Common myeloid progenitor, CD34-positive (primary cell): Measurements from ENCODE around the gene TMOD2.
A peak's percentile ranks its signal among the peaks of the same experiment; 100 is the strongest.

Source experiments
- CTCF ChIA-PET: fragments of 350-600 bp; sonication (Branson Sonifier 250); formaldehyde crosslinking; loops from one replicate; lab custom pipeline; 2021; ENCODE audit warnings: antibody characterized with exemption; lab: Charles Lee
- POLR2A ChIA-PET: fragments of 350-600 bp; sonication (Branson Sonifier 250); formaldehyde crosslinking; loops from one replicate; lab custom pipeline; 2021; ENCODE audit warnings: antibody characterized with exemption; lab: Charles Lee
- DNase-seq, 3 donors: peaks; one replicate each; pipeline versions ENCODE4 v3.0.0 to v3.0.0-alpha.2; 2013
- H3K27ac ChIP-seq, 2 experiments: 1 replicate in 1 of 2; 2 replicates in 1 of 2; pipeline ENCODE4 v1.7.0; 2013; ENCODE audit warnings: inconsistent platforms in 2 of 2, low read length in 2 of 2, mild to moderate bottlenecking in 2 of 2, low read depth in 1 of 2, moderate library complexity in 1 of 2; ENCODE audit not compliant: severe bottlenecking in 2 of 2, insufficient read depth in 1 of 2, poor library complexity in 1 of 2
- H3K27me3 ChIP-seq, 5 experiments: replicated peaks in 2 of 5; 1 replicate in 3 of 5; 2 replicates in 2 of 5; pipeline versions ENCODE4 v1.6.1 to v1.7.0; 2013; ENCODE audit warnings: low read length in 4 of 5, mild to moderate bottlenecking in 2 of 5, moderate library complexity in 2 of 5, inconsistent platforms in 1 of 5; ENCODE audit not compliant: insufficient read depth in 5 of 5, control insufficient read depth in 4 of 5
- H3K36me3 ChIP-seq, 4 experiments: 1 replicate in 2 of 4; 2 replicates in 2 of 4; pipeline versions ENCODE4 v1.6.1 to v1.7.0; 2013; ENCODE audit warnings: low read length in 3 of 4, control low read depth in 1 of 4, mild to moderate bottlenecking in 1 of 4; ENCODE audit not compliant: control insufficient read depth in 4 of 4, insufficient read depth in 4 of 4
- H3K4me1 ChIP-seq, 4 experiments: 1 replicate in 3 of 4; 2 replicates in 1 of 4; pipeline versions ENCODE4 v1.6.1 to v1.7.1; 2013; ENCODE audit warnings: low read length in 3 of 4, mild to moderate bottlenecking in 3 of 4, control low read depth in 1 of 4, inconsistent platforms in 1 of 4, moderate library complexity in 1 of 4; ENCODE audit not compliant: control insufficient read depth in 4 of 4, insufficient read depth in 4 of 4; ENCODE audit errors: control extremely low read depth in 1 of 4
- H3K4me3 ChIP-seq, 7 experiments: 1 replicate in 4 of 7; 2 replicates in 3 of 7; pipeline versions ENCODE4 v1.5.1 to v1.7.0; 2013; ENCODE audit warnings: mild to moderate bottlenecking in 7 of 7, low read length in 6 of 7, moderate library complexity in 6 of 7, inconsistent platforms in 2 of 7, low read depth in 2 of 7, control low read depth in 1 of 7; ENCODE audit not compliant: insufficient read depth in 4 of 7, control insufficient read depth in 1 of 7; ENCODE audit errors: extremely low read depth in 1 of 7
- H3K9me3 ChIP-seq, 5 experiments: 1 replicate in 4 of 5; 2 replicates in 1 of 5; pipeline versions ENCODE4 v1.6.1 to v1.7.1; 2013; ENCODE audit warnings: low read length in 4 of 5, mild to moderate bottlenecking in 2 of 5, inconsistent platforms in 1 of 5, low read depth in 1 of 5, moderate library complexity in 1 of 5; ENCODE audit not compliant: control insufficient read depth in 4 of 5, insufficient read depth in 2 of 5; ENCODE audit errors: control extremely low read depth in 1 of 5
- WGBS: methylation state at CpG from one replicate; pipeline ENCODE4 v1.1.5; 2013; ENCODE audit not compliant: insufficient coverage; 5-methylcytosine and 5-hydroxymethylcytosine counted together

The TMOD2 gene

GRCh38 chr15:51801391-51801835 is 50.0 kb downstream of the TMOD2 start:
- Histone ChIP-seq H3K4me3 (no peak overlapping the region), H3K27ac (no peak overlapping the region), H3K27me3 (no peaks in the 10 kb centered on the region), H3K9me3 (no peaks in the 10 kb centered on the region), H3K4me1 (no peaks in the 10 kb centered on the region), H3K36me3 (peaks cover 3 to 19% (median 9%) of the 10 kb centered on the region in 4 experiments)
- WGBS = 96% methylated on average over 3 of the region's 3 CpGs
- DNase-seq = peak; percentile 10 to 17 (median 11)
- ChIA-PET CTCF (interaction anchor here (0.9 to 1.5 kb wide), 3 partner anchors 11 to 89 kb away, joined by 3 to 6 read pairs (median 3); no protein-coding TSS in a partner anchor), POLR2A (no interaction called here)

- CTCF ChIA-PET = interaction anchor here (0.7 to 1.5 kb wide), 4 partner anchors 10 to 88 kb away, joined by 3 to 6 read pairs (median 3); no protein-coding TSS in a partner anchor
- WGBS = 96% methylated on average over 2 of the region's 5 CpGs
Measured at GRCh38 chr15:51802593-51802992, 51.2 kb downstream of the TMOD2 start.

GRCh38 chr15:51803965-51804364 is 52.6 kb downstream of the TMOD2 start:
- DNase-seq = no peak
- Histone ChIP-seq H3K36me3 (peaks cover 5 to 35% (median 12%) of the 10 kb centered on the region in 4 experiments), H3K4me1 (no peaks in the 10 kb centered on the region), H3K9me3 (no peaks in the 10 kb centered on the region), H3K27ac (no peak overlapping the region), H3K27me3 (no peaks in the 10 kb centered on the region), H3K4me3 (no peak overlapping the region)
- ChIA-PET POLR2A (no interaction called here), CTCF (no interaction called here)
- no CpG with 5 or more reads among the region's 2 CpGs for WGBS

More at GRCh38 chr15:51802593-51802992, 51.2 kb downstream of the TMOD2 start:
- Histone ChIP-seq H3K4me3 (no peak overlapping the region), H3K27ac (no peak overlapping the region), H3K9me3 (no peaks in the 10 kb centered on the region), H3K36me3 (peaks cover 5 to 31% (median 13%) of the 10 kb centered on the region in 4 experiments), H3K27me3 (no peaks in the 10 kb centered on the region), H3K4me1 (no peaks in the 10 kb centered on the region)
- no peak for DNase-seq
- POLR2A ChIA-PET = no interaction called here

DNA sequence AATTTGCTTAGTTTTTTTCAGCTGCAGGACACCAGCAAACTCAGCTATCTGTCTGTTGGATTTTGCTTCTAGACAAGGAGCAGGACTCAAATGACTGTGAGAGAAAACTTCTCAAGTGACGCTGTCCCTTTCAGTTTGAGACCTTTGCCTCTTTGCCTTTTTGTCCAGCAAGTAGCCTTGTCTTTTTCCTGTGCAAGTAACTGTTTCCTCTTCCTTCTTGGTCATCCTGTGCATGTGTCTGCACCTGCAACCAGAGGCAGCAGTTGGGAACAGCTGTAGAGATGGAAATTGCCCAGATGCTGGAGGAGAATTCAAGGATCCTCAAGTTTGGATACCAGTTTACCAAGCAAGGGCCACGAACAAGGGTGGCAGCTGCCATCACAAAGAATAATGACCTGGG is 54.7 kb downstream of the TMOD2 start:
- ChIA-PET CTCF (no interaction called here), POLR2A (no interaction called here)
- no peak for DNase-seq
- H3K27me3 ChIP-seq = no peaks in the 10 kb centered on the region
- 100% methylated on average over 1 of the region's 2 CpGs for WGBS
- peaks cover 5 to 29% (median 8%) of the 10 kb centered on the region in 4 experiments for H3K36me3 ChIP-seq
- H3K27ac ChIP-seq = no peak overlapping the region
- H3K9me3 ChIP-seq = no peaks in the 10 kb centered on the region
- H3K4me3 ChIP-seq = no peak overlapping the region
- H3K4me1 ChIP-seq = no peaks in the 10 kb centered on the region

DNA sequence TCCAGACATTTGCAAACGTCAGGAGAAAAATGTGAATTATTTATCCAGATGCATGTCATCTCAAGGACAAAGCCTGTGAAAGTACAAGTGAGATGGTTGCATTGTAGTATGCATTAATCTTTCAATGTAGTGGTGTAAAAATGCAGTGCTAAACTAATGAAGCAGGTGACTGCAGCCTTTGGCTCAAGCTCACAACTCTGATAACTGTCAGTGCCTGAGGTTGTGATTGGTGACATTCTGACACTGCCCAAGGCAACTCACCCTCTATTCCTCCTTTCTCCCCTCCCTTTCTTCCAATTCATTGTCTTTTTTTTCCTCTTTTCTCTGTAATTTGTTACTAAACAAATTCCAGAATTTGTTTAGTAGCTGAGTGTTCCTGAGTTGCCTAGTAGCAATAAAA is 58.1 kb downstream of the TMOD2 start:
- no peak for DNase-seq
- Histone ChIP-seq H3K27me3 (no peaks in the 10 kb centered on the region), H3K4me1 (no peaks in the 10 kb centered on the region), H3K36me3 (peaks cover 5 to 25% (median 9%) of the 10 kb centered on the region in 4 experiments), H3K27ac (no peak overlapping the region), H3K4me3 (no peak overlapping the region), H3K9me3 (no peaks in the 10 kb centered on the region)
- WGBS = no CpG with 5 or more reads among the region's 1 CpG
- POLR2A ChIA-PET = no interaction called here
- CTCF ChIA-PET = no interaction called here

DNA sequence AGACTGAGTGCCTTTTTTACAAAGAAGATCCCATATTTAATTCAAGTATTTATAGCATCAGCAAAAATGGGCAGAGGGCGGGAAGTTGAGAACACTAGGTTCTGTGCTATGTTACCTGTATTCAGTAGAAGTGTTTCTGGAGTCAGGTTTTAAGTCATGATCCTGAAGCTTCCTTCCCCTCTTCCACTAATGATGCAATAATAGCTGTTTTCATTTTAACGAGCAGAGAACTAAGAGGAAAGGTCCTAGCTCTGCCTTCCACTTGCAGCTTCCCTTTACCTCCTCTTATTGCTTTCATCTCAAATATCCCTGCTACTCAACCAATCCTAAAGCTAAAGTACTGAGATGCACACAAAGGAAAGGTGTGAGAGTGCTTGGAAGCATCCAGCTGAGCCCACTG is 61.2 kb downstream of the TMOD2 start:
- DNase-seq = no peak
- Histone ChIP-seq H3K36me3 (peaks cover 0 to 9% (median 2%) of the 10 kb centered on the region in 4 experiments), H3K27ac (no peak overlapping the region), H3K9me3 (no peaks in the 10 kb centered on the region), H3K4me3 (no peak overlapping the region), H3K27me3 (no peaks in the 10 kb centered on the region), H3K4me1 (peaks cover 0 to 4% (median 0%) of the 10 kb centered on the region in 4 experiments)
- POLR2A ChIA-PET = no interaction called here
- WGBS = 100% methylated on average over 1 of the region's 2 CpGs
- CTCF ChIA-PET = interaction anchor here (1.0 to 1.1 kb wide), 2 partner anchors 11 to 54 kb away, joined by 3 read pairs; no protein-coding TSS in a partner anchor

- H3K9me3 ChIP-seq = no peaks in the 10 kb centered on the region
- H3K4me1 ChIP-seq = peaks cover 0 to 4% (median 0%) of the 10 kb centered on the region in 4 experiments
- H3K4me3 ChIP-seq = no peak overlapping the region
- ChIA-PET POLR2A (no interaction called here), CTCF (interaction anchor here (1.5 kb wide), 1 partner anchor 104 kb away, joined by 3 read pairs; no protein-coding TSS in a partner anchor)
- 100% methylated on average over 2 of the region's 3 CpGs for WGBS
- H3K36me3 ChIP-seq = peaks cover 0 to 3% (median 0%) of the 10 kb centered on the region in 4 experiments
- H3K27ac ChIP-seq = no peak overlapping the region
- no peaks in the 10 kb centered on the region for H3K27me3 ChIP-seq
- no peak for DNase-seq
Measured at GRCh38 chr15:51814606-51815005, 63.2 kb downstream of the TMOD2 start.
